Hindlimb muscle (tissue), 1 donor: ENCODE measurements around the gene VSTM2B. TPM values are rescaled to one million over a fixed set of nuclear protein-coding genes. Genes with fewer than 3 reads are reported as not detected.

Source experiments
- DNase-seq: peaks from one replicate; pipeline ENCODE4 v3.0.0-alpha.2; 2013
- polyA plus RNA-seq: library from polyadenylated mRNA; unstranded; fragments of 120-200 nt; gene quantifications from one replicate; pipeline ENCODE4 v1.2.1, GENCODE V29; 2013; ENCODE audit not compliant: insufficient read length

Gene VSTM2B
- polyA plus RNA-seq, 1 donor = 0.17 TPM

GRCh38 chr19:29568036-29569025 is 42.5 kb downstream of the VSTM2B start:
- no peak for DNase-seq

GRCh38 chr19:29569038-29569911 is 43.5 kb downstream of the VSTM2B start:
- DNase-seq = no peak

GRCh38 chr19:29571181-29571580 is 45.4 kb downstream of the VSTM2B start:
- DNase-seq = no peak

GRCh38 chr19:29573486-29573885 is 47.7 kb downstream of the VSTM2B start:
- no peak for DNase-seq

GRCh38 chr19:29574510-29574909 is 48.7 kb downstream of the VSTM2B start:
- no peak for DNase-seq

GRCh38 chr19:29576046-29576606 is 50.3 kb downstream of the VSTM2B start:
- DNase-seq = no peak

GRCh38 chr19:29576761-29577648 is 51.2 kb downstream of the VSTM2B start:
- no peak for DNase-seq

- DNase-seq = no peak
Observed at GRCh38 chr19:29577649-29577963, 51.8 kb downstream of the VSTM2B start.

- no peak for DNase-seq
Observed at GRCh38 chr19:29578349-29578748, 52.6 kb downstream of the VSTM2B start.

- no peak for DNase-seq
Observed at GRCh38 chr19:29579308-29579910, 53.6 kb downstream of the VSTM2B start.

- DNase-seq = no peak
Observed at GRCh38 chr19:29581398-29581797, 55.6 kb downstream of the VSTM2B start.

GRCh38 chr19:29583196-29583999 is 57.6 kb downstream of the VSTM2B start:
- no peak for DNase-seq

- no peak for DNase-seq
Observed at GRCh38 chr19:29586401-29586800, 60.6 kb downstream of the VSTM2B start.

- no peak for DNase-seq
Observed at GRCh38 chr19:29587059-29587458, 61.3 kb downstream of the VSTM2B start.

- DNase-seq = no peak
Observed at GRCh38 chr19:29587518-29587986, 61.8 kb downstream of the VSTM2B start.

GRCh38 chr19:29588095-29588494 is 62.3 kb downstream of the VSTM2B start:
- no peak for DNase-seq

- DNase-seq = no peak
Observed at GRCh38 chr19:29590278-29590677, 64.5 kb downstream of the VSTM2B start.

GRCh38 chr19:29591670-29592069 is 65.9 kb downstream of the VSTM2B start:
- no peak for DNase-seq

- no peak for DNase-seq
Observed at GRCh38 chr19:29593869-29594268, 68.1 kb downstream of the VSTM2B start.

- no peak for DNase-seq
Observed at GRCh38 chr19:29596080-29596727, 70.4 kb downstream of the VSTM2B start.
